Stomach smooth muscle (tissue), 2 donors: Measurements from ENCODE around the gene ZNF470.

Experiments used
- H3K27ac ChIP-seq: one replicate; pipeline ENCODE4 v1.7.0; 2013; ENCODE audit warnings: mild to moderate bottlenecking, low read length, inconsistent platforms
- H3K27me3 ChIP-seq, 2 donors: one replicate each; pipeline ENCODE4 v1.7.0; 2013; ENCODE audit warnings: low read length in 2 of 2; ENCODE audit not compliant: insufficient read depth in 2 of 2, control insufficient read depth in 1 of 2
- H3K36me3 ChIP-seq, 2 donors: one replicate each; pipeline ENCODE4 v1.7.0; 2013; ENCODE audit warnings: low read length in 2 of 2; ENCODE audit not compliant: control insufficient read depth in 2 of 2, insufficient read depth in 2 of 2
- H3K4me1 ChIP-seq: one replicate; pipeline ENCODE4 v1.7.0; 2013; ENCODE audit warnings: low read length; ENCODE audit not compliant: control insufficient read depth, insufficient read depth
- H3K4me3 ChIP-seq, 2 donors: one replicate each; pipeline ENCODE4 v1.7.0; 2013; ENCODE audit warnings: low read length in 2 of 2
- H3K9ac ChIP-seq, 2 donors: one replicate each; pipeline ENCODE4 v1.7.0; 2013; ENCODE audit warnings: low read length in 2 of 2, mild to moderate bottlenecking in 1 of 2
- H3K9me3 ChIP-seq, 2 donors: one replicate each; pipeline ENCODE4 v1.7.0; 2013; ENCODE audit warnings: low read length in 2 of 2; ENCODE audit not compliant: control insufficient read depth in 2 of 2
- donor health status: healthy.
- donor health status: Pancreatic carcinoma.

Gene ZNF470

GRCh38 chr19:56572589-56572988 lies 5.3 kb downstream of the ZNF470 start:
- Histone ChIP-seq H3K9me3 (peaks cover 36 to 47% of the 10 kb centered on the region in 2 donors), H3K4me3 (no peak overlapping the region), H3K36me3 (peaks cover 44 to 66% of the 10 kb centered on the region in 2 donors), H3K9ac (no peak overlapping the region), H3K4me1 (peaks cover 8% of the 10 kb centered on the region), H3K27ac (no peak overlapping the region), H3K27me3 (no peaks in the 10 kb centered on the region)

GRCh38 chr19:56573914-56574313 lies 6.6 kb downstream of the ZNF470 start:
- Histone ChIP-seq H3K36me3 (peaks cover 49 to 74% of the 10 kb centered on the region in 2 donors), H3K27me3 (no peaks in the 10 kb centered on the region), H3K4me3 (peak overlapping the region in 1 of 2 donors; percentile 15), H3K27ac (no peak overlapping the region), H3K9ac (no peak overlapping the region), H3K4me1 (no peaks in the 10 kb centered on the region), H3K9me3 (peaks cover 47 to 59% of the 10 kb centered on the region in 2 donors)

- peaks cover 59 to 63% of the 10 kb centered on the region in 2 donors for H3K9me3 ChIP-seq
- no peak overlapping the region for H3K9ac ChIP-seq
- no peaks in the 10 kb centered on the region for H3K27me3 ChIP-seq
- H3K27ac ChIP-seq = no peak overlapping the region
- H3K4me3 ChIP-seq = peak overlapping the region in 1 of 2 donors; percentile 47
- peaks cover 29 to 52% of the 10 kb centered on the region in 2 donors for H3K36me3 ChIP-seq
- H3K4me1 ChIP-seq = no peaks in the 10 kb centered on the region
Observed at GRCh38 chr19:56577719-56578602, 10.7 kb downstream of the ZNF470 start.

- Histone ChIP-seq H3K36me3 (peaks cover 0 to 7% of the 10 kb centered on the region in 2 donors), H3K4me1 (peaks cover 9% of the 10 kb centered on the region), H3K9ac (peak overlapping the region in 1 of 2 donors; percentile 79), H3K27ac (no peak overlapping the region), H3K4me3 (peak overlapping the region; percentile 86 to 100), H3K27me3 (no peaks in the 10 kb centered on the region), H3K9me3 (no peaks in the 10 kb centered on the region)
Observed at GRCh38 chr19:56594446-56594782, 27.1 kb downstream of the ZNF470 start.

GRCh38 chr19:56594783-56595547 lies 27.7 kb downstream of the ZNF470 start, which contains the start of gene ZNF71:
Gene ZNF71, plus strand, starts transcription at chr19:56595302. Its CDS starts 6,257 bp downstream, at chr19:56601559.
- H3K27ac ChIP-seq = peak within 1 kb of the TSS; percentile 37
- H3K4me3 ChIP-seq = peak within 1 kb of the TSS; percentile 86 to 100
- no peaks in the 10 kb centered on the region for H3K27me3 ChIP-seq
- H3K9ac ChIP-seq = peak within 1 kb of the TSS; percentile 79 to 97
- H3K36me3 ChIP-seq = peaks cover 0 to 7% of the 10 kb centered on the region in 2 donors
- H3K4me1 ChIP-seq = peaks cover 9% of the 10 kb centered on the region
- H3K9me3 ChIP-seq = no peaks in the 10 kb centered on the region

- Histone ChIP-seq H3K27ac (peak overlapping the region; percentile 37), H3K27me3 (no peaks in the 10 kb centered on the region), H3K4me1 (peaks cover 9% of the 10 kb centered on the region), H3K4me3 (peak overlapping the region; percentile 86 to 100), H3K9me3 (no peaks in the 10 kb centered on the region), H3K9ac (peak overlapping the region; percentile 79 to 97), H3K36me3 (peaks cover 0 to 7% of the 10 kb centered on the region in 2 donors)
Observed at GRCh38 chr19:56595548-56595899, 28.3 kb downstream of the ZNF470 start.

GRCh38 chr19:56596676-56597075 lies 29.4 kb downstream of the ZNF470 start:
- no peak overlapping the region for H3K4me3 ChIP-seq
- no peak overlapping the region for H3K9ac ChIP-seq
- H3K27me3 ChIP-seq = no peaks in the 10 kb centered on the region
- H3K27ac ChIP-seq = no peak overlapping the region
- no peaks in the 10 kb centered on the region for H3K9me3 ChIP-seq
- H3K4me1 ChIP-seq = peaks cover 9% of the 10 kb centered on the region
- peaks cover 3 to 14% of the 10 kb centered on the region in 2 donors for H3K36me3 ChIP-seq

GRCh38 chr19:56597696-56598095 lies 30.4 kb downstream of the ZNF470 start:
- Histone ChIP-seq H3K4me3 (no peak overlapping the region), H3K27ac (no peak overlapping the region), H3K27me3 (no peaks in the 10 kb centered on the region), H3K36me3 (peaks cover 5 to 16% of the 10 kb centered on the region in 2 donors), H3K9me3 (no peaks in the 10 kb centered on the region), H3K4me1 (peaks cover 9% of the 10 kb centered on the region), H3K9ac (no peak overlapping the region)

GRCh38 chr19:56601375-56601774 lies 34.1 kb downstream of the ZNF470 start:
- H3K9me3 ChIP-seq = peaks cover 1 to 6% of the 10 kb centered on the region in 2 donors
- H3K27me3 ChIP-seq = no peaks in the 10 kb centered on the region
- H3K27ac ChIP-seq = no peak overlapping the region
- H3K4me3 ChIP-seq = no peak overlapping the region
- peaks cover 5 to 26% of the 10 kb centered on the region in 2 donors for H3K36me3 ChIP-seq
- H3K4me1 ChIP-seq = peaks cover under 1% of the 10 kb centered on the region
- no peak overlapping the region for H3K9ac ChIP-seq

GRCh38 chr19:56603829-56604228 lies 36.6 kb downstream of the ZNF470 start:
- peaks cover 5 to 21% of the 10 kb centered on the region in 2 donors for H3K36me3 ChIP-seq
- H3K9me3 ChIP-seq = peaks cover 6 to 8% of the 10 kb centered on the region in 2 donors
- no peak overlapping the region for H3K4me3 ChIP-seq
- no peaks in the 10 kb centered on the region for H3K4me1 ChIP-seq
- no peak overlapping the region for H3K27ac ChIP-seq
- H3K27me3 ChIP-seq = no peaks in the 10 kb centered on the region
- no peak overlapping the region for H3K9ac ChIP-seq
